NCI-H1930 (cell line): ENCODE results near the gene RAPGEF2.
"Not testable (repeated sequence)": the region's sequence is repeated elsewhere in the genome, so short reads cannot be mapped to it uniquely, and the experiment has no call there.

Experiments used
- DNase-seq, 2 experiments: peaks; one replicate each; lab custom pipeline; 2025; lab: John Stamatoyannopoulos, UW

RAPGEF2 gene

DNA sequence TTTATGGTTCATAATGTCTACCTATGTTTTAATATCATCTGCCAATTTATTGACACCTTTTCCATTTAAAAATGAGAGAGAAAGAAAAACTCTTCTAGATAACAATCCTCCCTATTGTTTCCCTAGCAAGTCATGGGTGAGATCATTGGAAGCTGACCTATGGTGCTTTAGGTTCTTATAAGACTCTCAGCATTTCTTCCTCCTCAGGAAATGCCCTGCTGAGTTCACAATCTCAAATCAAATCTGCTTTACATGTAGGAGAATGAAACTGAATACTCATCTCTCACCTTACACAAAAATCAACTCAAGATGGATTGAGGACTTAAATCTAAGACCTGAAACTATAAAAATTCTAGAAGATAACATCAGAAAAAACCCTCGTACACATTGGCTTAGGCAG, 267.4 kb downstream of the RAPGEF2 start:
- no peak for DNase-seq

DNA sequence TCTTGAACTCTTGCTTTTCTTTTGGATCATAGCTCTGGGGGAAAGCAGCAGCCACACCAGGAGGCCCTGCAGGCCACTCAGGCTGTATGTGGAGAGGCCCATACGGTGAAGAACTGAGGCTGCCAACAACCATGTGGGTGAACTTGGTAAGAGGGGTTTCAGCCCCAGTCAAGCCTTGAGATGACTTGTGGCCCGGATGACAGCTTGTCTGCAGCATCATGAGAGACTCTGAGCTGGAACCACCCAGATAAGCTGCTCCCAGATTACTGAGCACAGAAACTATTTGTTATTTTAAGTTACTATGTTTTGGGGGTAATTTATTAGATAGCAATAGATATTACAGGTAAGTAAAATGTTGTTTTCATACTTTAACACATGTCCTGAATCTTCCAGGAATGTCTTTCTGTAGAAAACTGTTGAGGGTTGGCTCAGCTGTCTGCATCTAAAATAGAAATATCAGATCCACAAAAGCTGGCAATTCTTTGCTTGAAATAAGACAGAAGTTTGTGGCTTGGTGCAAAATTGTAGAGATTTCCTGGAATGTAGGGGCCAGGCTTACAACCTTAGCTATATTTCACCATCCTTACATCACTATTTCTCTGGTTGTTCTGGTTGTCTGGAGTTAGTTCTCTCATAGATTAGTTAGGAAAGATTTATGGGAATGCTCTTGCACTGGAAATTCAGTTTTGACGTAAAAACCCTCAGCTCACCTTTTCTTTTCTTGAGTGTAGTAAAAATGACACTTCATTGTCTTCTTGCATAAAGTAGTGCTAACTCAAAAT, 272.1 kb downstream of the RAPGEF2 start:
- no peak for DNase-seq

- DNase-seq: no peak
Measured at GRCh38 chr4:159376289-159376688, 273.4 kb downstream of the RAPGEF2 start.

- DNase-seq: no peak
Measured at GRCh38 chr4:159378056-159378616, 275.3 kb downstream of the RAPGEF2 start.

GRCh38 chr4:159379064-159379463, 276.2 kb downstream of the RAPGEF2 start:
- DNase-seq: not testable (repeated sequence)

DNA sequence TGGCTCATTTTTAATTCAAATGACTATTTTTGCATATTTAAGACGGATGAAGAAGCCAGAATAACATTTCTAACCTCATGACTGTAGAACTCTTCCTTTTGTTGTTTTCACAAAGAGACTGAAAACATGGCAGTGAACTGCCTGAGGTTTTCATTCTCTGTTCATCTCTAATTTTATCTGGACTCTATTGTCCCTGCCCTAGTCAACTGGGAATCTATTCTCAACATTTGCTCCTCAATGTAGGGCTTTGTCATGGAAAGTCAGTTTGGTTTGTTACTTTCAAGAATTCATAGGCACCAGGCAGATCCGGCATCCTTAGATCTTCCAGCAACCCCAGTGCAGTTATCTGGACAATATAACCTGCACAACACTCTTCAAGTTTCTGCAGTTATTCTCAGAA, 277.0 kb downstream of the RAPGEF2 start:
- no peak for DNase-seq

DNA sequence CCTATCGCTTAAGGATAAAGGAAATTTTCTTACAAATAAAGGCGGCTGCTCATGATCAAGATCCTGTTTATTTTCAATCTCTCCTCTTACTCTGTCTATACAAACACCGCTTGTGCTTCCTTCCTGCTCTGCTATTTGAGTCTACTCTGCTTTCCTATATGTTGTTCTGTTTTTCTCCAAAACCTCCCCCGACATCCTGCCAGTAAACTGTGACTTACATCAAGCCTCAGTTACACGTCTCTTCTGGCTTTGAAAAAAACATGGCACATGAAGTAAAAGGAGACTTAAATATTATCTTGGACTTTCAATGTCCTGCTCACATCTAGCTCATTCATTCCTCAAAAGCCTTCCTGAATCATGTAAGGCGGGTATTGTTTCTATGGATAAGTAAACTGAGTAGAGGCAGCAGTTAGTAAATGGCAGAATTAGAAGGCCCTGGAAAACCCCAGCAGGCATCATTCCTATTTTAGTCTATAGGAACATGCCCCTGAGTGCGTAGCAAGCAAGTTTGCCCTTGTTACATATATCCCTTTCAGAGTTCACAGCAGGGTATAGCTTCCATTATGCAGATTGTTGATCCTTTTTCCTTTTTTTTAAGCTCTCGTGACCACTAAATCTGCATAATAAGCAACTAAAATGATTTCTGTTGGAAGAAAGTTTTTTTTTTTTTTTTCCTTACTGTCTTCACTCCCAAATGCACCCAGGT, 280.1 kb downstream of the RAPGEF2 start:
- no peak for DNase-seq

GRCh38 chr4:159383562-159383931, 280.7 kb downstream of the RAPGEF2 start:
- no peak for DNase-seq

DNA sequence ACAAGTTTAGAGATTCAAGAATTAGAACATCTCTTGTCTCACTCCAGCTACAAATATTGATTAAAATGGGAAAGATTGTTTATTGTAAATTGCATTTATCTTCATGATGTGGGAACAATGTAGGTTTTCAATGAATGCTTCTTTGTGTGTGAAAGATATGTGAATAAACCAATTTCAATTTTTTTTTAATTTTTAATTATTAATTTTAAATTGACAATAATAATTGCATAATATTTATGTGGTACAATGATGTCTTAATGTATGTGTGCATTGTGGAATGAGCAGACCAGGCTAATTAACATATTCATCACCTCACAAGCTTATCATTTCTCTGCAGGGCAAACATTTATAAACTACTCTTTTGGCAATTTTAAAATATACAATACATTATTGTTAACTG, 281.1 kb downstream of the RAPGEF2 start:
- no peak for DNase-seq

GRCh38 chr4:159384632-159385031, 281.8 kb downstream of the RAPGEF2 start:
- no peak for DNase-seq

- DNase-seq: no peak
Measured at GRCh38 chr4:159386620-159387019, 283.7 kb downstream of the RAPGEF2 start.

- DNase-seq: no peak
Measured at GRCh38 chr4:159389756-159390155, 286.9 kb downstream of the RAPGEF2 start.

DNA sequence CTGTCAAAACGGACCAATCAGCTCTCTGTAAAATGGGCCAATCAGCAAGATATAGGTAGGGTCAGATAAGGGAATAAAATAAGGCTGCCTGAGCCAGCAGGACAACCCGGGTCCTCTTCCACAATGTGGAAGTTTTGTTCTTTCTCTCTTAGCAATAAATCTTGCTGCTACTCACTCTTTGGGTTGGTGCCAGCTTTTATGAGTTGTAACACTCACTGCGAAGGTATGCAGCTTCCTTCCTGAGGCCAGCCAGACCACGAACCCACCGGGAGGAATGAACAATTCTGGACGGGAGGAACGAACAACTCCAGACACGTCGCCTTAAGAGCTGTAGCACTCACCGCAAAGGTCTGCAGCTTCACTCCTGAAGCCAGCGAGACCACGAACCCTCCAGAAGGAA, 287.8 kb downstream of the RAPGEF2 start:
- DNase-seq: no peak

DNA sequence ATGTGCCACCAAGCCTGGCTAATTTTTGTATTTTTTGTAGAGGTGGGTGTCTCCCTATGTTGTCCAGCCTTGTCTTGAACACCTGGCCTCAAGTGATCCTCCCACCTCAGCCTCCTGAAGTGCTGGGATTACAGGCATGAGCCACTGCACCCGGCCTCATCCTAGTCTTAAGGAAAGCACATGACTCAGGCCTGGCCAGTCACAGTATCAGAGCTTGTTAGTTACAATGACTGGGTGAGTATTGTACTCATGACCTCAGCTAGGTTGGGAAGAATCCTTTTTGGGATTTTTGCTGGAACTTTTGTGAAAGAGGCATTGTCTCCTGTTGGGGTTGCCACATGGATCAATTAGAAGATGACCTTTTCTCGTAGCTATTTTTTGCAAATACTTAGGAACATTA, 292.8 kb downstream of the RAPGEF2 start:
- no peak for DNase-seq

DNA sequence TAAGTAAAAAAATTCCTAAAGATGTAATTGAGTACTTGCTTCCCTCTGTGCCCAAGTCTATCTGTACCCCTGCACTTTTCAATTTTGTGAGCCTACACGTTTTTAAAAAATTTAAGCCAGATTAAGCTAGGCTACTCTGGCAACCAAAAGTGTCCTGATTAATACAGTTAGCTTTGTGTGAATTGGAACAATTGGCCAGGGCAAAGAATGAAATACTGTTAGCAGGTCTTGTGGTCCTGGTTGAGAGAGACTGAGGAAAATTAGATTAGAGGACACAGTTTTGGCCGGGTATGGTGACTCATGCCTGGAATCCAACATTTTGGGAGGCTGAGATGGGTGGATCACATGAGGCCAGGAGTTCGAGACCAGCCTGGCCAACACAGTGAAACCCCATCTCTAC, 293.3 kb downstream of the RAPGEF2 start:
- DNase-seq: no peak

GRCh38 chr4:159398236-159398638, 295.4 kb downstream of the RAPGEF2 start:
- no peak for DNase-seq

DNA sequence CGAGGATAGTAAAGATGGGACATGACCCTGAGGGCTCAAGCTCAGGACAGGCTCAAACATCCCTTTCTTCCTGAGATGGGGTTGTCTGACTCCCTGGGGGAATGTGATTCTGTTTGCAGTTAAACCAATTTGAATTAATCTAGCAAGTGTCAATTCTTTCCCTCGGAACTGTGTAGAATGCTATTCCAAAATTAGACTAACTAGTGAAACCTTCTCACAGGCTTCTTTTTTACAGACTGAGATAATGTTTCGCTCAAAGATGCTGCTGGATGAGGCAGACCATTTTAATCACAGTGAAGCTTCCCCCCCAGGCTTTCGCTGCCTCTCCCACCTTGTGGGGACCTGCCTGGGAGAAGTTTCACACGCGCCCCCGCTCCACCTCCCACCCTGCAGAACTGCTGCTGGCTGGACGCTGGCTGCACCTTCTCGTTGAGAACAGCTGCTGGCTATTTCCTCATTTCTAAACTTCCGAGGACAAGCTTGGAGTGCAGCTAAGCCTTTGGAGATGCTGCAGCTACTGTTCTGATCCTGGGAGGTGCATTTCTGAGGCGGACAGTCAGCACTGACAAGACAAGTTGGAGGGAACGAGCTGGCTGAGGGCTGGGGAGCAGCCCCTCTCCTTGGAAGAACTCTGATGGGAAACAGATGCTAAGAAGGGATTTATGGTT, 297.8 kb downstream of the RAPGEF2 start:
- DNase-seq: no peak

GRCh38 chr4:159401226-159401712, 298.4 kb downstream of the RAPGEF2 start:
- DNase-seq: no peak

GRCh38 chr4:159401791-159402380, 299.0 kb downstream of the RAPGEF2 start:
- no peak for DNase-seq
